ENCODE data around the gene PPTC7. TPM values are rescaled to one million over a fixed set of nuclear protein-coding genes. Genes with fewer than 3 reads are reported as not detected.

Gene PPTC7
- total and polyA plus RNA-seq, 2 of the 13 experiments (the other 11 are each of a cell fraction or from before 2014, with no cell fraction given): 4.8 to 12.3 TPM

GRCh38 chr12:110613771-110614684 is 30.9 kb upstream of the PPTC7 start, which contains the start of gene TCTN1 (continued):
- no peak for TF ChIP-seq TIGD3 (CRISPR knock-in tag; IDR thresholded peaks at IDR 0.05; ENCODE audit: borderline replicate concordance)
- peak; percentile 76 for TF ChIP-seq YY1 (IDR thresholded peaks at IDR 0.05; ENCODE audit: insufficient read depth, insufficient replicate concordance, low read depth, low read length)
- TF ChIP-seq GZF1 (CRISPR knock-in tag; IDR thresholded peaks at IDR 0.05): 0 out of 2 replicates have a peak, but pooled peaks have one; percentile 26
- TF ChIP-seq ZNF850 (CRISPR knock-in tag; conservative IDR thresholded peaks at IDR 0.05): no peak
- TF ChIP-seq GATAD2A (CRISPR knock-in tag; IDR thresholded peaks at IDR 0.05): no peak; the same call in 1 of the 2 replicates
- no peak for TF ChIP-seq ZNF513 (CRISPR knock-in tag; conservative IDR thresholded peaks at IDR 0.05)
- no peak for TF ChIP-seq FOSL1 (CRISPR knock-in tag; IDR thresholded peaks at IDR 0.05; ENCODE audit: borderline replicate concordance)
- TF ChIP-seq ZNF432 (CRISPR knock-in tag; IDR thresholded peaks at IDR 0.05; ENCODE audit: borderline replicate concordance): no peak
- peak; percentile 33 for TF ChIP-seq SRSF1 (optimal IDR thresholded peaks at IDR 0.05; ENCODE audit: low read depth, low read length)
- TF ChIP-seq FOXC1 (CRISPR knock-in tag; IDR thresholded peaks at IDR 0.05; ENCODE audit: borderline replicate concordance): peak; percentile 89; the same call in 1 of the 2 replicates
- peak; percentile 92 for TF ChIP-seq ZGPAT (CRISPR knock-in tag; IDR thresholded peaks at IDR 0.05)
- TF ChIP-seq ZNF619 (CRISPR knock-in tag; IDR thresholded peaks at IDR 0.05): no peak
- no peak for TF ChIP-seq ZNF281 (CRISPR knock-in tag; IDR thresholded peaks at IDR 0.05; ENCODE audit: borderline replicate concordance)
- no peak for TF ChIP-seq HMG20A (CRISPR knock-in tag; IDR thresholded peaks at IDR 0.05; ENCODE audit: borderline replicate concordance)
- no peak for TF ChIP-seq ZNF597 (CRISPR knock-in tag; IDR thresholded peaks at IDR 0.05)
- TF ChIP-seq ZNF773 (CRISPR knock-in tag; IDR thresholded peaks at IDR 0.05; ENCODE audit: borderline replicate concordance): no peak
- no peak for TF ChIP-seq TERF1 (CRISPR knock-in tag; IDR thresholded peaks at IDR 0.05)
- no peak for TF ChIP-seq ZNF282 (IDR thresholded peaks at IDR 0.05; ENCODE audit: partially characterized antibody)
